Transverse colon (tissue), 4 donors: ENCODE measurements around the gene HILPDA. TPM values are rescaled to one million over a fixed set of nuclear protein-coding genes. Genes with fewer than 3 reads are reported as not detected.

Experiments used
- DNase-seq: peaks from one replicate; pipeline ENCODE4 v3.0.0-alpha.2; 2019
- H3K27ac ChIP-seq, 4 donors: fragments of 200-600 bp; sonication (generic); 2 replicates each; pipeline ENCODE4 v1.5.1; 2016 to 2018; ENCODE audit warnings: inconsistent platforms in 4 of 4
- H3K27me3 ChIP-seq: fragments of 200-600 bp; sonication (generic); 2 replicates; pipeline ENCODE4 v1.5.1; 2017; ENCODE audit warnings: inconsistent platforms
- H3K36me3 ChIP-seq, 4 donors: fragments of 200-600 bp; sonication (generic); 2 replicates each; pipeline ENCODE4 v1.5.1; 2017 to 2019; ENCODE audit warnings: inconsistent platforms in 4 of 4
- H3K4me1 ChIP-seq, 4 donors: fragments of 200-600 bp; sonication (generic); 2 replicates each; pipeline ENCODE4 v1.5.1; 2017 to 2020; ENCODE audit warnings: inconsistent platforms in 4 of 4
- H3K4me3 ChIP-seq, 4 donors: fragments of 200-600 bp; sonication (generic); 1 replicate in 1 of 4; 2 replicates in 3 of 4; pipeline versions ENCODE4 v1.5.1 to v1.6.1; 2017 to 2019; ENCODE audit warnings: inconsistent platforms in 4 of 4
- H3K9me3 ChIP-seq, 2 donors: fragments of 200-600 bp; sonication (generic); 2 replicates each; pipeline ENCODE4 v1.5.1; 2017 to 2019; ENCODE audit warnings: inconsistent platforms in 2 of 2
- EP300 ChIP-seq: sonication (generic); formaldehyde crosslinking; IDR thresholded peaks from one replicate; pipeline ENCODE4 v1.6.1; 2017; ENCODE audit warnings: antibody characterized with exemption, low read depth
- POLR2A ChIP-seq: fragments of 450-650 bp; IDR thresholded peaks from one replicate; pipeline ENCODE4 v1.6.1; 2016; ENCODE audit warnings: antibody characterized with exemption, mild to moderate bottlenecking, moderate library complexity
- POLR2AphosphoS5 ChIP-seq, 3 donors: sonication (generic); formaldehyde crosslinking; IDR thresholded peaks; one replicate each; pipeline ENCODE4 v1.6.1; 2016; ENCODE audit warnings: antibody characterized with exemption in 3 of 3
- WGBS, 2 donors: methylation state at CpG; one replicate each; pipeline ENCODE4 v1.1.5; 2018; ENCODE audit warnings: low coverage in 1 of 2; 5-methylcytosine and 5-hydroxymethylcytosine counted together
- in situ Hi-C, 4 donors: fragments of 200-750 bp; cut with MboI; loops; one replicate each; pipeline versions ENCODE4 v1.15.0 to v1.15.1; 2017; ENCODE audit warnings: low sequenced_read_pairs in 3 of 4, low pct_ligation_motif_present in 1 of 4, low pct_unique_long_range_greater_than_20kb in 1 of 4
- intact Hi-C: fragments of 100-400 bp; cut with DNase I; formaldehyde crosslinking; loops from one replicate; pipeline ENCODE4 v1.15.1; 2023; ENCODE audit warnings: low total_unique reads
- total RNA-seq, 4 donors: library from RNA; depleted of rRNA; stranded (reverse); fragments of >200 nt; gene quantifications; one replicate each; pipeline ENCODE4 v1.1.0, GENCODE V29; 2016
- TF ChIP-seq, protein P1 (sequence below), 5 experiments: fragments of 200-600 bp in 3 of 5; fragments of 450-650 bp in 2 of 5; sonication (generic) in 3 of 5; IDR thresholded peaks; 1 replicate in 2 of 5; 2 replicates in 3 of 5; pipeline ENCODE4 v1.5.1; 2016 to 2017; ENCODE audit warnings: antibody characterized with exemption in 5 of 5, inconsistent platforms in 3 of 5, mild to moderate bottlenecking in 2 of 5, moderate library complexity in 1 of 5

HILPDA gene
- total RNA-seq, 4 donors from 2014 or later = 5.3 to 35.5 (median 5.9) TPM; not detected in 1

DNA sequence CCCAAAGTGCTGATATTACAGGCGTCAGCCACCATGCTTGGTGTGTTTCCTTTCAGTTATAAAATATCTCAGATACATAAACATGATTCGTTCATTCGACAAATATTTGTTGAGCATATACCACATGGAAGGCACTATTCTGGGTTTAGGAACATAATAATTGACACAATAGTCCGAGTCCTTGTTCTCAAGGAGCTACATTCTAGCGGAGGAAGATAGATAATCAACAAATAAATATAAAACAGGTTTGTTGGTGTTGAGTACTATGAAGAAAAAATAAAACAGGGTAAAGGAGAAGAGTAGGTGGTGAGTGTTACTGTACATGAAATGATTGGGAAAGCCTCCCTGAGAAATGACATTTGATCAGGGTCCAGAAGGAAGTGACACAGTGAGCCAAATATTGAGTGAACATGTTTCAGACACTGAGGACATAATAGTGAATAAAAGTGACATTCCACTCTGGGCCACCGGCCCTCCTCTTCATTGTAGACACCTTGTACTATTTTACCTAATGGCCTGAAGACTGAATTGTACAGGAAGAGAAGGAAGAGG, 6.9 kb upstream of the HILPDA start:
- Histone ChIP-seq H3K27ac (no peak overlapping the region), H3K9me3 (no peaks in the 10 kb centered on the region), H3K4me3 (no peak overlapping the region), H3K27me3 (no peaks in the 10 kb centered on the region), H3K4me1 (peaks cover 2 to 21% (median 15%) of the 10 kb centered on the region in 4 donors), H3K36me3 (no peaks in the 10 kb centered on the region)
- intact Hi-C loops = no loop called here
- in situ Hi-C loops = no loop called here
- DNase-seq = no peak
- WGBS, 2 donors = 81 to 88% methylated on average over 6 of the region's 6 CpGs
- TF ChIP-seq POLR2AphosphoS5 (IDR thresholded peaks at IDR 0.05) = no peak
- TF ChIP-seq, protein P1, sequence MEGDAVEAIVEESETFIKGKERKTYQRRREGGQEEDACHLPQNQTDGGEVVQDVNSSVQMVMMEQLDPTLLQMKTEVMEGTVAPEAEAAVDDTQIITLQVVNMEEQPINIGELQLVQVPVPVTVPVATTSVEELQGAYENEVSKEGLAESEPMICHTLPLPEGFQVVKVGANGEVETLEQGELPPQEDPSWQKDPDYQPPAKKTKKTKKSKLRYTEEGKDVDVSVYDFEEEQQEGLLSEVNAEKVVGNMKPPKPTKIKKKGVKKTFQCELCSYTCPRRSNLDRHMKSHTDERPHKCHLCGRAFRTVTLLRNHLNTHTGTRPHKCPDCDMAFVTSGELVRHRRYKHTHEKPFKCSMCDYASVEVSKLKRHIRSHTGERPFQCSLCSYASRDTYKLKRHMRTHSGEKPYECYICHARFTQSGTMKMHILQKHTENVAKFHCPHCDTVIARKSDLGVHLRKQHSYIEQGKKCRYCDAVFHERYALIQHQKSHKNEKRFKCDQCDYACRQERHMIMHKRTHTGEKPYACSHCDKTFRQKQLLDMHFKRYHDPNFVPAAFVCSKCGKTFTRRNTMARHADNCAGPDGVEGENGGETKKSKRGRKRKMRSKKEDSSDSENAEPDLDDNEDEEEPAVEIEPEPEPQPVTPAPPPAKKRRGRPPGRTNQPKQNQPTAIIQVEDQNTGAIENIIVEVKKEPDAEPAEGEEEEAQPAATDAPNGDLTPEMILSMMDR (IDR thresholded peaks at IDR 0.05) = no peak
- TF ChIP-seq POLR2A = no peak
- TF ChIP-seq EP300 = no peak

DNA sequence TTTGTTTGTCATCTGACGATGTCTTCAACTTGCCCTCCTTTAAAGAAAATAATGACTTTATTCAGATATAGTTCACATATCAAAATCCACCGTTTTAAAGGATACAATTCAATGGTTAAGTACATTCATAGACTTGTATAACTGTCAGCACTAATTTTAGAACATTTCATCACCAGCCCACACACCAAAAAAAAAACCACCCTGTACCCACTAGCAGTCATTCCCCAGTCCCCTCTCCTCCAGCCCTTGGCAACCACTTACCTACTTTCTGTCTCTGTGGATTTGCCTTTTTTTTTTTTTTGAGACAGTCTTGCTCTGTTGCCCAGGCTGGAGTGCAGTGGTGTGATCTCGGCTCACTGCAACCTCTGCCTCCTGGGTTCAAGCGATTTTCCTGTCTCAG, 5.3 kb upstream of the HILPDA start:
- 58 to 71% methylated on average over 4 of the region's 4 CpGs for WGBS, 2 donors
- Histone ChIP-seq H3K36me3 (no peaks in the 10 kb centered on the region), H3K4me1 (peaks cover 0 to 23% (median 16%) of the 10 kb centered on the region in 4 donors), H3K27me3 (no peaks in the 10 kb centered on the region), H3K4me3 (no peak overlapping the region), H3K27ac (no peak overlapping the region), H3K9me3 (no peaks in the 10 kb centered on the region)
- in situ Hi-C loops (no loop called here), intact Hi-C loops (no loop called here)
- TF ChIP-seq POLR2AphosphoS5 (IDR thresholded peaks at IDR 0.05) (no peak), POLR2A (no peak), EP300 (no peak)
- TF ChIP-seq, protein P1 (IDR thresholded peaks at IDR 0.05) = no peak
- DNase-seq = no peak

DNA sequence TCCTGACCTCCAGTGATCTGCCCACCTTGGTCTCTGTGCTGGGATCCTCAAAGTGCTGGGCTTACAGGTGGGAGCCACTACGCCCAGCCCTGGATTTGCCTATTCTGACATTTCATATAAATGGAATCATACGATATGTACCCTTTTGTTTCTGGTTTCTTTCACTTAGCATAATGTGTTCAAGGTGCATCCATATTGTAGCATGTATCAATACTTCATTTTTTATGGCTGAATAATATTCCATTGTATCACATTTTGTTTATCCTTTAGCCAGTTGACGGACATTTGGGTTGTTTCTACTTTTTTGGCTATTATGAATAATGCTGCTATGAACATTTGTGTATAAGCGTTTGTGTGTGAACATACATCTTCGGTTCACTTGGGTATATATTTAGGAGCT, 4.8 kb upstream of the HILPDA start:
- TF ChIP-seq, protein P1 (IDR thresholded peaks at IDR 0.05) = no peak
- TF ChIP-seq POLR2AphosphoS5 (IDR thresholded peaks at IDR 0.05) (no peak), EP300 (no peak), POLR2A (no peak)
- Histone ChIP-seq H3K9me3 (no peaks in the 10 kb centered on the region), H3K27me3 (no peaks in the 10 kb centered on the region), H3K36me3 (no peaks in the 10 kb centered on the region), H3K4me1 (peaks cover 0 to 23% (median 16%) of the 10 kb centered on the region in 4 donors), H3K4me3 (no peak overlapping the region), H3K27ac (no peak overlapping the region)
- intact Hi-C loops = no loop called here
- in situ Hi-C loops = no loop called here
- DNase-seq = no peak
- 90 to 97% methylated on average over 4 to 5 of the region's 5 CpGs for WGBS, 2 donors

DNA sequence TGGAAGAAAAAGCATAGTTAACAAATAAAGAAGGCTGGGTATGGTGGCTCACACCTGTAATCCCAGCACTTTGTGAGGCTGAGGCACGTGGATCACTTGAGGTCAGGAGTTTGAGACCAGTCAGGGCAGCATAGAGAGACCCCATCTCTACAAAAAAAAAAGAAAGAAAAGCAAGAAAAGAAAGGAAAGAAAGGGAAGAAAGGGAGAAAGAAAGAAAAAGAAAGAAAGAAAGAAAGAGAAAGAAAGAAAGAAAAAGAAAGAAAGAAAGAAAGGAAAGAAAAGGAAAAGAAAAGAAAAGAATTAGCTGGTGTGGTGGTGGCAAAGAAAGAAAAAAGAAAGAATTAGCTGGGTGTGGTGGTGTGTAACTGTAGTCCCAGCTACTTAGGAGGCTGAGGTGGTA, 3.1 kb upstream of the HILPDA start:
- no peaks in the 10 kb centered on the region for H3K36me3 ChIP-seq
- in situ Hi-C loops (no loop called here), intact Hi-C loops (no loop called here)
- no peak overlapping the region for H3K27ac ChIP-seq
- H3K4me1 ChIP-seq = peaks cover 0 to 37% (median 29%) of the 10 kb centered on the region in 4 donors
- WGBS, 2 donors = 71% methylated on average over 1 of the region's 1 CpG; no CpG with 5 or more reads in 1 of the 2 donors
- H3K9me3 ChIP-seq = no peaks in the 10 kb centered on the region
- DNase-seq = no peak
- TF ChIP-seq EP300 (no peak), POLR2AphosphoS5 (IDR thresholded peaks at IDR 0.05) (no peak), POLR2A (no peak)
- TF ChIP-seq, protein P1 (IDR thresholded peaks at IDR 0.05) = no peak
- no peak overlapping the region for H3K4me3 ChIP-seq
- H3K27me3 ChIP-seq = no peaks in the 10 kb centered on the region
